Keratinocyte (primary cell): ENCODE data around the gene GRPEL2.

Experiments used
- CTCF ChIP-seq, 3 experiments: IDR thresholded peaks in 1 of 3; conservative IDR thresholded peaks in 1 of 3; optimal IDR thresholded peaks in 1 of 3; 2 replicates in 2 of 3; 3 replicates in 1 of 3; pipeline versions ENCODE3 to v1.5.1; 2011; ENCODE audit warnings: low read length in 3 of 3, mild to moderate bottlenecking in 3 of 3, moderate library complexity in 2 of 3, control low read depth in 1 of 3, inconsistent platforms in 1 of 3; ENCODE audit not compliant: insufficient read depth in 2 of 3; ENCODE audit errors: extremely low read depth in 1 of 3
- EZH2 ChIP-seq: IDR thresholded peaks from one replicate; pipeline ENCODE4 v1.6.1; 2012; ENCODE audit warnings: inconsistent platforms, mild to moderate bottlenecking, low read length, moderate library complexity

GRCh38 chr5:149383399-149383798 lies 38.1 kb downstream of the GRPEL2 start:
- TF ChIP-seq CTCF (optimal IDR thresholded peaks at IDR 0.05 in 1 of 3, IDR thresholded peaks at IDR 0.05 in 1 of 3, conservative IDR thresholded peaks at IDR 0.05 in 1 of 3; ENCODE audit: extremely low read depth in 1 of 3, insufficient read depth in 2 of 3, low read length in 3 of 3) = no peak
- TF ChIP-seq EZH2 = no peak
